OCI-LY7 (cell line): ENCODE results near the gene MTERF1. TPM values are rescaled to one million over a fixed set of nuclear protein-coding genes. Genes with fewer than 3 reads are reported as not detected.

Experiments used
- BruUV-seq: library from RNA; stranded (reverse); fragments of 400-500 nt; replicated peaks from 2 replicates; lab custom pipeline; 2021; lab: Mats Ljungman, UMichigan
- CTCF ChIA-PET: fragments of 300-600 bp; sonication (Branson Sonifier 250); formaldehyde crosslinking; loops from one replicate; lab custom pipeline; 2022; ENCODE audit warnings: antibody characterized with exemption; ENCODE audit not compliant: unreplicated experiment; lab: Charles Lee
- POLR2A ChIA-PET: fragments of 300-600 bp; sonication (Branson Sonifier 250); formaldehyde crosslinking; loops from one replicate; lab custom pipeline; 2022; ENCODE audit warnings: antibody characterized with exemption; lab: Charles Lee
- DNase-seq: peaks from one replicate; pipeline ENCODE4 v3.0.0-alpha.2; 2015; ENCODE audit warnings: low spot score
- H2AFZ ChIP-seq: fragments of 200-600 bp; sonication (generic), shearing (Covaris generic); 2 replicates; pipeline ENCODE4 v1.6.1; 2014; ENCODE audit warnings: mild to moderate bottlenecking, antibody characterized with exemption, low read length, moderate library complexity
- H3K27ac ChIP-seq: fragments of 200-600 bp; sonication (generic); 2 replicates; pipeline ENCODE4 v1.5.1; 2014; ENCODE audit warnings: mixed run types, low read depth, mild to moderate bottlenecking, moderate library complexity, low read length, inconsistent platforms; ENCODE audit not compliant: poor library complexity, severe bottlenecking
- H3K36me3 ChIP-seq: fragments of 200-600 bp; sonication (generic); 2 replicates; pipeline ENCODE4 v1.6.1; 2014; ENCODE audit warnings: mild to moderate bottlenecking, antibody characterized with exemption, low read length, moderate library complexity, mixed read lengths; ENCODE audit not compliant: insufficient read depth
- H3K4me1 ChIP-seq: fragments of 200-600 bp; sonication (generic); 2 replicates; pipeline ENCODE4 v1.5.1; 2014; ENCODE audit warnings: mild to moderate bottlenecking, low read length; ENCODE audit not compliant: insufficient read depth, poor library complexity, severe bottlenecking
- H3K4me2 ChIP-seq: fragments of 200-600 bp; sonication (generic); 2 replicates; pipeline ENCODE4 v1.6.1; 2014; ENCODE audit warnings: mild to moderate bottlenecking, low read length
- H3K4me3 ChIP-seq: fragments of 200-600 bp; sonication (generic); 2 replicates; pipeline ENCODE4 v1.5.1; 2014; ENCODE audit warnings: mild to moderate bottlenecking, low read depth, low read length; ENCODE audit not compliant: poor library complexity, severe bottlenecking
- H3K79me2 ChIP-seq: fragments of 200-600 bp; sonication (generic); 2 replicates; pipeline ENCODE4 v1.6.1; 2016; ENCODE audit warnings: low read depth, mild to moderate bottlenecking, low read length, moderate library complexity, mixed read lengths; ENCODE audit not compliant: insufficient read depth
- H3K9me2 ChIP-seq: fragments of 200-600 bp; sonication (generic); 2 replicates; pipeline ENCODE4 v1.6.1; 2016; ENCODE audit warnings: mild to moderate bottlenecking, low read length, mixed read lengths; ENCODE audit not compliant: insufficient read depth
- H3K9me3 ChIP-seq: fragments of 200-600 bp; sonication (generic); 2 replicates; pipeline ENCODE4 v1.6.1; 2014; ENCODE audit warnings: mild to moderate bottlenecking, mixed run types, low read length, mixed read lengths
- H4K20me1 ChIP-seq: fragments of 200-600 bp; sonication (generic); 2 replicates; pipeline ENCODE4 v1.6.1; 2014; ENCODE audit warnings: mild to moderate bottlenecking, antibody characterized with exemption, low read length, moderate library complexity, mixed read lengths; ENCODE audit not compliant: insufficient read depth
- EZH2phosphoT487 ChIP-seq: fragments of 200-600 bp; sonication (generic); IDR thresholded peaks from 2 replicates; pipeline ENCODE4 v1.6.1; 2018; ENCODE audit warnings: low read depth, borderline replicate concordance, mild to moderate bottlenecking, mixed run types, antibody characterized with exemption, low read length, moderate library complexity, mixed read lengths
- intact Hi-C: fragments of 100-400 bp; cut with micrococcal nuclease; formaldehyde crosslinking; loops from one replicate; pipeline ENCODE4 v1.10.0; 2022; ENCODE audit not compliant: unreplicated experiment
- total RNA-seq, 2 experiments: library from RNA; depleted of rRNA in 1 of 2; stranded (reverse); fragments of >200 nt in 1 of 2; shearing (Covaris generic) in 1 of 2; gene quantifications; 2 replicates each; pipeline ENCODE4 v1.2.3, GENCODE V29; 2014 to 2022
- TF ChIP-seq, protein P1 (sequence below): fragments of 200-600 bp; sonication (generic); conservative IDR thresholded peaks from 2 replicates; pipeline ENCODE4 v1.5.1; 2014; ENCODE audit warnings: mild to moderate bottlenecking, antibody characterized with exemption, low read length, moderate library complexity, mixed read lengths

The MTERF1 gene
- total RNA-seq, 2 experiments from 2014 or later = 12.6 to 21.4 TPM

- no peaks in the 10 kb centered on the region for H3K36me3 ChIP-seq
- H3K79me2 ChIP-seq = no peaks in the 10 kb centered on the region
- H4K20me1 ChIP-seq = no peaks in the 10 kb centered on the region
- POLR2A ChIA-PET = no interaction called here
- no peak for DNase-seq
- H3K9me2 ChIP-seq = no peaks in the 10 kb centered on the region
- H3K4me1 ChIP-seq = no peaks in the 10 kb centered on the region
- no peak overlapping the region for H3K4me2 ChIP-seq
- no peak overlapping the region for H2AFZ ChIP-seq
- intact Hi-C loops = no loop called here
- no peak overlapping the region for H3K4me3 ChIP-seq
- no peaks in the 10 kb centered on the region for H3K9me3 ChIP-seq
- CTCF ChIA-PET = no interaction called here
- TF ChIP-seq, protein P1, sequence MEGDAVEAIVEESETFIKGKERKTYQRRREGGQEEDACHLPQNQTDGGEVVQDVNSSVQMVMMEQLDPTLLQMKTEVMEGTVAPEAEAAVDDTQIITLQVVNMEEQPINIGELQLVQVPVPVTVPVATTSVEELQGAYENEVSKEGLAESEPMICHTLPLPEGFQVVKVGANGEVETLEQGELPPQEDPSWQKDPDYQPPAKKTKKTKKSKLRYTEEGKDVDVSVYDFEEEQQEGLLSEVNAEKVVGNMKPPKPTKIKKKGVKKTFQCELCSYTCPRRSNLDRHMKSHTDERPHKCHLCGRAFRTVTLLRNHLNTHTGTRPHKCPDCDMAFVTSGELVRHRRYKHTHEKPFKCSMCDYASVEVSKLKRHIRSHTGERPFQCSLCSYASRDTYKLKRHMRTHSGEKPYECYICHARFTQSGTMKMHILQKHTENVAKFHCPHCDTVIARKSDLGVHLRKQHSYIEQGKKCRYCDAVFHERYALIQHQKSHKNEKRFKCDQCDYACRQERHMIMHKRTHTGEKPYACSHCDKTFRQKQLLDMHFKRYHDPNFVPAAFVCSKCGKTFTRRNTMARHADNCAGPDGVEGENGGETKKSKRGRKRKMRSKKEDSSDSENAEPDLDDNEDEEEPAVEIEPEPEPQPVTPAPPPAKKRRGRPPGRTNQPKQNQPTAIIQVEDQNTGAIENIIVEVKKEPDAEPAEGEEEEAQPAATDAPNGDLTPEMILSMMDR = no peak
- no peak for TF ChIP-seq EZH2phosphoT487
- H3K27ac ChIP-seq = no peak overlapping the region
- no TSS peak for BruUV-seq
These were observed 54.1 kb downstream of the MTERF1 start for GRCh38 chr7:91826377-91826776.

GRCh38 chr7:91824201-91824600 lies 56.3 kb downstream of the MTERF1 start:
- no peaks in the 10 kb centered on the region for H3K9me3 ChIP-seq
- no peaks in the 10 kb centered on the region for H3K79me2 ChIP-seq
- no peak for DNase-seq
- no peaks in the 10 kb centered on the region for H3K9me2 ChIP-seq
- POLR2A ChIA-PET = no interaction called here
- H4K20me1 ChIP-seq = no peaks in the 10 kb centered on the region
- CTCF ChIA-PET = no interaction called here
- no peak for TF ChIP-seq EZH2phosphoT487
- TF ChIP-seq, protein P1 = no peak
- H3K4me2 ChIP-seq = no peak overlapping the region
- no peak overlapping the region for H3K27ac ChIP-seq
- no peak overlapping the region for H3K4me3 ChIP-seq
- BruUV-seq = no TSS peak
- intact Hi-C loops = no loop called here
- no peaks in the 10 kb centered on the region for H3K36me3 ChIP-seq
- no peaks in the 10 kb centered on the region for H3K4me1 ChIP-seq
- no peak overlapping the region for H2AFZ ChIP-seq

Other genes starting within 250 kb of the MTERF1 start
- gene AKAP9, start 60.2 kb upstream of the MTERF1 start, total RNA-seq (2014; rRNA removed; shearing (Covaris generic)) = 32.6 and 48.7 TPM in 2 replicates
- 38.1 and 43.0 TPM in 2 replicates for gene AKAP9, start 60.2 kb upstream of the MTERF1 start, total RNA-seq (2022)